ENCODE data around the gene PRKCA. TPM values are rescaled to one million over a fixed set of nuclear protein-coding genes. Genes with fewer than 3 reads are reported as not detected.
A peak's percentile ranks its signal among the peaks of the same experiment; 100 is the strongest.

Gene PRKCA
- total and polyA plus RNA-seq, 4 donors, result 3.0 to 14.1 (median 5.4) TPM

DNA sequence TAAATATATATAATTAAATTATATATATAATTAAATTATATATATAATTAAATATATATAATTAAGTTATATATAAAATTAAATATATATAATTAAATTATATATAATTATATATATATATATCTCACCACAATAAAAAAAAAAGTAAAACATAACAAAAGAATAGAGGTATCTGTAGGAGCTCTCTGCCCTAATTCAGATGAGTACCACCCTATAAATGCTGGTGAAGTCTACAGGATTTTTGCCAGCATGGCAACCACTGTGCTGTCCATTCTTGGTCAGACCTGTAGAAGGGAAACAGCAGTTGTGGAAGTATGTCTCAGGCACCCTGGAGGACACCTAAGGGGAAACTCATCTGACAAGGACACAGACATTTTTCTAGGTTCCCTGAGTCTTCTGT lies 259.7 kb downstream of the PRKCA start:
- Histone ChIP-seq H3K36me3 (ENCODE audit: control insufficient read depth in 4 of 4, insufficient read depth in 3 of 4, low read depth in 1 of 4, low read length in 3 of 4) (no peaks in the 10 kb centered on the region), H3K27me3 (ENCODE audit: control insufficient read depth in 4 of 4, insufficient read depth in 4 of 4, low read length in 3 of 4) (no peaks in the 10 kb centered on the region), H3K4me1 (ENCODE audit: control insufficient read depth in 4 of 4, insufficient read depth in 4 of 4, low read length in 3 of 4) (no peaks in the 10 kb centered on the region), H3K9ac (ENCODE audit: low read depth in 1 of 2, low read length in 2 of 2) (no peak overlapping the region), H3K9me3 (ENCODE audit: control insufficient read depth in 4 of 4, low read length in 3 of 4) (peaks cover 0 to 2% (median 0%) of the 10 kb centered on the region in 4 donors), H3K27ac (ENCODE audit: low read depth in 1 of 2, low read length in 2 of 2) (no peak overlapping the region), H3K4me3 (ENCODE audit: low read depth in 1 of 3, low read length in 3 of 3) (no peak overlapping the region)
- TF ChIP-seq EGR1 (IDR thresholded peaks at IDR 0.05; ENCODE audit: low read depth in 2 of 2), result no peak
- TF ChIP-seq FOXA2 (IDR thresholded peaks at IDR 0.05), result no peak
- TF ChIP-seq, protein P1, sequence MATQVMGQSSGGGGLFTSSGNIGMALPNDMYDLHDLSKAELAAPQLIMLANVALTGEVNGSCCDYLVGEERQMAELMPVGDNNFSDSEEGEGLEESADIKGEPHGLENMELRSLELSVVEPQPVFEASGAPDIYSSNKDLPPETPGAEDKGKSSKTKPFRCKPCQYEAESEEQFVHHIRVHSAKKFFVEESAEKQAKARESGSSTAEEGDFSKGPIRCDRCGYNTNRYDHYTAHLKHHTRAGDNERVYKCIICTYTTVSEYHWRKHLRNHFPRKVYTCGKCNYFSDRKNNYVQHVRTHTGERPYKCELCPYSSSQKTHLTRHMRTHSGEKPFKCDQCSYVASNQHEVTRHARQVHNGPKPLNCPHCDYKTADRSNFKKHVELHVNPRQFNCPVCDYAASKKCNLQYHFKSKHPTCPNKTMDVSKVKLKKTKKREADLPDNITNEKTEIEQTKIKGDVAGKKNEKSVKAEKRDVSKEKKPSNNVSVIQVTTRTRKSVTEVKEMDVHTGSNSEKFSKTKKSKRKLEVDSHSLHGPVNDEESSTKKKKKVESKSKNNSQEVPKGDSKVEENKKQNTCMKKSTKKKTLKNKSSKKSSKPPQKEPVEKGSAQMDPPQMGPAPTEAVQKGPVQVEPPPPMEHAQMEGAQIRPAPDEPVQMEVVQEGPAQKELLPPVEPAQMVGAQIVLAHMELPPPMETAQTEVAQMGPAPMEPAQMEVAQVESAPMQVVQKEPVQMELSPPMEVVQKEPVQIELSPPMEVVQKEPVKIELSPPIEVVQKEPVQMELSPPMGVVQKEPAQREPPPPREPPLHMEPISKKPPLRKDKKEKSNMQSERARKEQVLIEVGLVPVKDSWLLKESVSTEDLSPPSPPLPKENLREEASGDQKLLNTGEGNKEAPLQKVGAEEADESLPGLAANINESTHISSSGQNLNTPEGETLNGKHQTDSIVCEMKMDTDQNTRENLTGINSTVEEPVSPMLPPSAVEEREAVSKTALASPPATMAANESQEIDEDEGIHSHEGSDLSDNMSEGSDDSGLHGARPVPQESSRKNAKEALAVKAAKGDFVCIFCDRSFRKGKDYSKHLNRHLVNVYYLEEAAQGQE (IDR thresholded peaks at IDR 0.05), result no peak
- TF ChIP-seq, protein P2, sequence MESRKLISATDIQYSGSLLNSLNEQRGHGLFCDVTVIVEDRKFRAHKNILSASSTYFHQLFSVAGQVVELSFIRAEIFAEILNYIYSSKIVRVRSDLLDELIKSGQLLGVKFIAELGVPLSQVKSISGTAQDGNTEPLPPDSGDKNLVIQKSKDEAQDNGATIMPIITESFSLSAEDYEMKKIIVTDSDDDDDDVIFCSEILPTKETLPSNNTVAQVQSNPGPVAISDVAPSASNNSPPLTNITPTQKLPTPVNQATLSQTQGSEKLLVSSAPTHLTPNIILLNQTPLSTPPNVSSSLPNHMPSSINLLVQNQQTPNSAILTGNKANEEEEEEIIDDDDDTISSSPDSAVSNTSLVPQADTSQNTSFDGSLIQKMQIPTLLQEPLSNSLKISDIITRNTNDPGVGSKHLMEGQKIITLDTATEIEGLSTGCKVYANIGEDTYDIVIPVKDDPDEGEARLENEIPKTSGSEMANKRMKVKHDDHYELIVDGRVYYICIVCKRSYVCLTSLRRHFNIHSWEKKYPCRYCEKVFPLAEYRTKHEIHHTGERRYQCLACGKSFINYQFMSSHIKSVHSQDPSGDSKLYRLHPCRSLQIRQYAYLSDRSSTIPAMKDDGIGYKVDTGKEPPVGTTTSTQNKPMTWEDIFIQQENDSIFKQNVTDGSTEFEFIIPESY (IDR thresholded peaks at IDR 0.05), result no peak
- no peak for TF ChIP-seq FOXA1 (IDR thresholded peaks at IDR 0.05)
- no peak for TF ChIP-seq SP1 (IDR thresholded peaks at IDR 0.05)
- no peak for TF ChIP-seq RXRA (IDR thresholded peaks at IDR 0.05)
- TF ChIP-seq HNF4A (conservative IDR thresholded peaks at IDR 0.05), result no peak
- TF ChIP-seq, protein P3, sequence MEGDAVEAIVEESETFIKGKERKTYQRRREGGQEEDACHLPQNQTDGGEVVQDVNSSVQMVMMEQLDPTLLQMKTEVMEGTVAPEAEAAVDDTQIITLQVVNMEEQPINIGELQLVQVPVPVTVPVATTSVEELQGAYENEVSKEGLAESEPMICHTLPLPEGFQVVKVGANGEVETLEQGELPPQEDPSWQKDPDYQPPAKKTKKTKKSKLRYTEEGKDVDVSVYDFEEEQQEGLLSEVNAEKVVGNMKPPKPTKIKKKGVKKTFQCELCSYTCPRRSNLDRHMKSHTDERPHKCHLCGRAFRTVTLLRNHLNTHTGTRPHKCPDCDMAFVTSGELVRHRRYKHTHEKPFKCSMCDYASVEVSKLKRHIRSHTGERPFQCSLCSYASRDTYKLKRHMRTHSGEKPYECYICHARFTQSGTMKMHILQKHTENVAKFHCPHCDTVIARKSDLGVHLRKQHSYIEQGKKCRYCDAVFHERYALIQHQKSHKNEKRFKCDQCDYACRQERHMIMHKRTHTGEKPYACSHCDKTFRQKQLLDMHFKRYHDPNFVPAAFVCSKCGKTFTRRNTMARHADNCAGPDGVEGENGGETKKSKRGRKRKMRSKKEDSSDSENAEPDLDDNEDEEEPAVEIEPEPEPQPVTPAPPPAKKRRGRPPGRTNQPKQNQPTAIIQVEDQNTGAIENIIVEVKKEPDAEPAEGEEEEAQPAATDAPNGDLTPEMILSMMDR (IDR thresholded peaks at IDR 0.05; ENCODE audit: low read depth, low read length, missing input control), result no peak
- no peak for TF ChIP-seq RAD21 (IDR thresholded peaks at IDR 0.05)
- TF ChIP-seq GABPA (IDR thresholded peaks at IDR 0.05 in 1 of 2, conservative IDR thresholded peaks at IDR 0.05 in 1 of 2), result no peak
- TF ChIP-seq TAF1 (conservative IDR thresholded peaks at IDR 0.05), result no peak
- TF ChIP-seq NR2F2 (IDR thresholded peaks at IDR 0.05), result no peak
- TF ChIP-seq, protein P4, sequence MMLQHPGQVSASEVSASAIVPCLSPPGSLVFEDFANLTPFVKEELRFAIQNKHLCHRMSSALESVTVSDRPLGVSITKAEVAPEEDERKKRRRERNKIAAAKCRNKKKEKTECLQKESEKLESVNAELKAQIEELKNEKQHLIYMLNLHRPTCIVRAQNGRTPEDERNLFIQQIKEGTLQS (IDR thresholded peaks at IDR 0.05), result no peak
- TF ChIP-seq YY1 (IDR thresholded peaks at IDR 0.05), result no peak
- no peak for DNase-seq (ENCODE audit: low spot score)

DNA sequence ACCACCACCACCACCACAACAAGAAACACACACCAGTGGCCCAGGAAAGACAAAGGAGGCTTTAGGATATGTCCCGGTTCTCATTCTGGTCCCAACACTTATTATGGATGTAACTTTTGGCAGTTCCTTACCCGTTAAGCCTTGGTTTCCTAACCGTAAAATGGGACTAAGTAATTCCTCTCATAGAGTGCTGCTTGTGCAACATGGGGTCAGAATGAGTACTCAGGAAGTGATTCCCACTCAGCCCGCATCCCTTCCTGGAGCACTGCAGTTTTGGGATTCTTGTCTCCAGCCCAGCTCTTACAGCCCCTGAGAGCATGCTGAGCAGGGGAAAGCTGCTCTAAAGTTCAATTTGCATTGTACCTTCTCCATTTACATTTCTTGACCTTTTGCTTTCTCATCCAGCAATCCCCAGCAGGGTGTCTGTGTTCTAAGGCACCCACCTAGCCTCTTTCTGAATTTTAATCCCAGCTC lies 262.6 kb downstream of the PRKCA start:
- H3K36me3 ChIP-seq (ENCODE audit: control insufficient read depth in 4 of 4, insufficient read depth in 3 of 4, low read depth in 1 of 4, low read length in 3 of 4), result no peaks in the 10 kb centered on the region
- 92% methylated on average over 4 of the region's 4 CpGs for WGBS

More for the DNA sequence above, 262.6 kb downstream of the PRKCA start:
- peaks cover 0 to 2% (median 0%) of the 10 kb centered on the region in 4 donors for H3K9me3 ChIP-seq (ENCODE audit: control insufficient read depth in 4 of 4, low read length in 3 of 4)
- H3K9ac ChIP-seq (ENCODE audit: low read depth in 1 of 2, low read length in 2 of 2), result no peak overlapping the region
- H3K4me1 ChIP-seq (ENCODE audit: control insufficient read depth in 4 of 4, insufficient read depth in 4 of 4, low read length in 3 of 4), result no peaks in the 10 kb centered on the region
- no peaks in the 10 kb centered on the region for H3K27me3 ChIP-seq (ENCODE audit: control insufficient read depth in 4 of 4, insufficient read depth in 4 of 4, low read length in 3 of 4)
- DNase-seq (ENCODE audit: low spot score), result peak; percentile 27
- no peak overlapping the region for H3K27ac ChIP-seq (ENCODE audit: low read depth in 1 of 2, low read length in 2 of 2)
- H3K4me3 ChIP-seq (ENCODE audit: low read depth in 1 of 3, low read length in 3 of 3), result no peak overlapping the region
- TF ChIP-seq FOXA2 (IDR thresholded peaks at IDR 0.05) (no peak), SP1 (IDR thresholded peaks at IDR 0.05) (no peak)

Data from liver (tissue), 9 donors.